K562 (cell line): ENCODE measurements around the gene STT3A. TPM values are rescaled to one million over a fixed set of nuclear protein-coding genes. Genes with fewer than 3 reads are reported as not detected.
A peak's percentile ranks its signal among the peaks of the same experiment; 100 is the strongest.

Source experiments
- ATAC-seq: fragments of 200-7000 bp; cut with Tn5 transposase; 3 replicates; pipeline ENCODE4 v1.9.1; 2020; ENCODE audit warnings: moderate library complexity
- BruUV-seq: library from RNA; stranded (reverse); fragments of 400-500 nt; replicated peaks from 2 replicates; lab custom pipeline; 2021; lab: Mats Ljungman, UMichigan
- CTCF ChIA-PET: fragments of 300-600 bp; formaldehyde crosslinking; extraction: SDS; loops from one replicate; lab custom pipeline; 2021; ENCODE audit warnings: low intra/inter-chr PET ratio; lab: Yijun Ruan, JAX
- POLR2A ChIA-PET: fragments of 300-600, 350-650 bp; sonication (Branson Sonifier 250); formaldehyde crosslinking; extraction: SDS; loops from one replicate; lab custom pipeline; 2021; ENCODE audit warnings: antibody characterized with exemption, inconsistent platforms; lab: Yijun Ruan, JAX
- DNase-seq, 4 experiments: peaks; one replicate each; pipeline versions ENCODE4 v3.0.0 to v3.0.0-alpha.2; 2011 to 2018; ENCODE audit warnings: low spot score in 3 of 4, mixed read lengths in 3 of 4; ENCODE audit errors: extremely low read depth in 1 of 4
- FAIRE-seq: peaks from 2 replicates; lab custom pipeline; 2011; peaks lifted over from hg19 to GRCh38; lab: Jason Lieb, UNC
- H2AFZ ChIP-seq: 2 replicates; pipeline ENCODE4 v1.6.0; 2011; ENCODE audit warnings: low read depth, low read length, control low read depth, inconsistent platforms
- H3K27ac ChIP-seq: fragments of 200-600 bp; 3 replicates; pipeline ENCODE4 v1.8.0; 2011; ENCODE audit warnings: low read depth, mild to moderate bottlenecking, control low read depth, inconsistent platforms, low read length, moderate library complexity, mixed read lengths; ENCODE audit errors: extremely low read depth
- H3K27me3 ChIP-seq, 2 experiments: fragments of 300-600 bp in 1 of 2; 2 replicates in 1 of 2; 3 replicates in 1 of 2; pipeline versions ENCODE4 v1.6.0 to v1.8.0; 2011; ENCODE audit warnings: inconsistent platforms in 2 of 2, low read length in 2 of 2, mild to moderate bottlenecking in 1 of 2, mixed read lengths in 1 of 2, moderate library complexity in 1 of 2; ENCODE audit not compliant: control insufficient read depth in 2 of 2, insufficient read depth in 2 of 2
- H3K36me3 ChIP-seq: fragments of 300-600 bp; 3 replicates; pipeline ENCODE4 v1.8.0; 2011; ENCODE audit warnings: mild to moderate bottlenecking, low read length, inconsistent platforms; ENCODE audit not compliant: control insufficient read depth, insufficient read depth
- H3K4me1 ChIP-seq, 2 experiments: fragments of 200-600 bp in 1 of 2; replicated peaks in 1 of 2; 2 replicates in 1 of 2; 3 replicates in 1 of 2; pipeline versions ENCODE4 v1.5.1 to v1.8.0; 2011; ENCODE audit warnings: inconsistent platforms in 2 of 2, low read length in 2 of 2, mild to moderate bottlenecking in 1 of 2, mixed read lengths in 1 of 2, moderate library complexity in 1 of 2; ENCODE audit not compliant: control insufficient read depth in 2 of 2, insufficient read depth in 2 of 2
- H3K4me2 ChIP-seq: 2 replicates; pipeline ENCODE4 v1.6.1; 2011; ENCODE audit warnings: low read length, control low read depth, inconsistent platforms, mixed read lengths; ENCODE audit not compliant: insufficient read depth
- H3K4me3 ChIP-seq: fragments of 200-600 bp; sonication (generic), shearing (Covaris generic); 2 replicates; pipeline ENCODE4 v1.5.1; 2016; ENCODE audit warnings: control low read depth, inconsistent platforms
- H3K79me2 ChIP-seq: fragments of 200-600 bp; 3 replicates; pipeline ENCODE4 v1.8.0; 2011; ENCODE audit warnings: low read length, inconsistent platforms; ENCODE audit not compliant: control insufficient read depth, insufficient read depth
- H3K9ac ChIP-seq, 2 experiments: 2 replicates each; pipeline versions ENCODE4 v1.6.0 to v1.6.1; 2011; ENCODE audit warnings: low read depth in 2 of 2, low read length in 2 of 2, control low read depth in 1 of 2, inconsistent platforms in 1 of 2, mild to moderate bottlenecking in 1 of 2, mixed read lengths in 1 of 2; ENCODE audit not compliant: insufficient read depth in 1 of 2
- H3K9me1 ChIP-seq: one replicate; pipeline ENCODE4 v1.6.0; 2011; ENCODE audit warnings: inconsistent platforms, mild to moderate bottlenecking, low read length, moderate library complexity; ENCODE audit not compliant: control insufficient read depth, insufficient read depth
- H3K9me3 ChIP-seq: replicated peaks from 2 replicates; pipeline ENCODE4 v1.5.1; 2011; ENCODE audit warnings: low read depth, low read length, inconsistent platforms; ENCODE audit not compliant: control insufficient read depth, insufficient read depth
- H4K20me1 ChIP-seq: replicated peaks from 2 replicates; pipeline ENCODE4 v1.6.1; 2011; ENCODE audit warnings: low read length, inconsistent platforms, mixed read lengths; ENCODE audit not compliant: control insufficient read depth, insufficient read depth
- COPS2 ChIP-seq: fragments of 450-650 bp; conservative IDR thresholded peaks from 2 replicates; pipeline ENCODE4 v1.6.1; 2016; ENCODE audit warnings: mild to moderate bottlenecking, moderate library complexity
- DACH1 ChIP-seq: fragments of 450-650 bp; IDR thresholded peaks from 2 replicates; pipeline ENCODE4 v1.6.1; 2018; ENCODE audit not compliant: partially characterized antibody
- ELK1 ChIP-seq: sonication (generic); formaldehyde crosslinking; IDR thresholded peaks from 2 replicates; pipeline ENCODE4 v1.8.1; 2022; ENCODE audit warnings: missing genetic modification reagents
- HCFC1 ChIP-seq: IDR thresholded peaks from 2 replicates; pipeline ENCODE4 v1.6.1; 2012; ENCODE audit warnings: low read depth, low read length, improper control_type of control experiment
- HNRNPK ChIP-seq: fragments of 200-400 bp; formaldehyde crosslinking; IDR thresholded peaks from one replicate; pipeline ENCODE4 v1.6.1; 2018; ENCODE audit warnings: mild to moderate bottlenecking, low read depth, low read length; ENCODE audit not compliant: poor library complexity, severe bottlenecking
- LARP7 ChIP-seq: fragments of 450-650 bp; IDR thresholded peaks from 2 replicates; pipeline ENCODE4 v1.6.1; 2016
- MTA1 ChIP-seq: fragments of 450-650 bp; IDR thresholded peaks from 2 replicates; pipeline ENCODE4 v1.6.1; 2017; ENCODE audit warnings: borderline replicate concordance
- PHTF2 ChIP-seq: fragments of 250-450 bp; sonication (Bioruptor Pico); IDR thresholded peaks from 2 replicates; pipeline ENCODE4 v1.5.0; 2021; ENCODE audit warnings: mild to moderate bottlenecking
- RB1 ChIP-seq: fragments of 450-650 bp; IDR thresholded peaks from 2 replicates; pipeline ENCODE4 v1.6.1; 2017; ENCODE audit warnings: low read depth, mild to moderate bottlenecking
- SP1 ChIP-seq: sonication (generic); formaldehyde crosslinking; IDR thresholded peaks from 2 replicates; pipeline ENCODE4 v1.8.1; 2022; ENCODE audit warnings: mild to moderate bottlenecking, missing genetic modification reagents
- ZNF511 ChIP-seq: sonication (generic); formaldehyde crosslinking; IDR thresholded peaks from 2 replicates; pipeline ENCODE4 v1.8.0; 2022; ENCODE audit warnings: mild to moderate bottlenecking, missing genetic modification reagents
- ZNF639 ChIP-seq, 2 experiments: fragments of 200-800 bp in 1 of 2; sonication (Bioruptor generic) in 1 of 2; sonication (generic) in 1 of 2; formaldehyde crosslinking in 1 of 2; IDR thresholded peaks in 1 of 2; conservative IDR thresholded peaks in 1 of 2; 2 replicates each; pipeline versions ENCODE4 v1.5.0 to v1.6.1; 2016 to 2020; ENCODE audit warnings: missing compliant biosample characterization in 1 of 2, missing genetic modification characterization in 1 of 2, missing genetic modification reagents in 1 of 2
- ZSCAN32 ChIP-seq: fragments of 450-650 bp; formaldehyde crosslinking; IDR thresholded peaks from 2 replicates; pipeline ENCODE4 v1.4.0; 2020; ENCODE audit warnings: mild to moderate bottlenecking, moderate library complexity
- WGBS: fragments of 100-300 bp; shearing (Covaris generic); methylation state at CpG from one replicate; pipeline ENCODE4 v1.1.6; 2016; ENCODE audit warnings: low coverage, mixed read lengths; ENCODE audit not compliant: insufficient coverage; ENCODE audit errors: missing lambda C conversion rate; 5-methylcytosine and 5-hydroxymethylcytosine counted together
- in situ Hi-C: fragments of 300-500 bp; cut with MboI; formaldehyde crosslinking; loops from 4 replicates; pipeline ENCODE4 v1.15.0; 2018; ENCODE audit warnings: inconsistent platforms, mixed read lengths
- intact Hi-C: fragments of 100-400 bp; cut with micrococcal nuclease; formaldehyde crosslinking; loops from 2 replicates; pipeline ENCODE4 v1.14.2; 2022
- polyA plus RNA-seq, 8 experiments: library from polyadenylated mRNA; depleted of rRNA in 4 of 8; stranded (reverse) in 5 of 8; unstranded in 3 of 8; fragments of >200 nt; fragmentation: Nextera tagmentation in 2 of 8; fragmentation: Illumina TruSeq in 1 of 8; extraction: Ambion mirVana in 2 of 8; extraction: Trizol in 1 of 8; gene quantifications; 2 replicates each; pipeline versions ENCODE4 v1.2.1 to v1.2.3, GENCODE V29; 2011 to 2014; ENCODE audit warnings: inconsistent platforms in 1 of 8, missing spikeins in 1 of 8
- total RNA-seq, 7 experiments: library from RNA; depleted of rRNA in 6 of 7; stranded (reverse); fragments of >200 nt in 6 of 7; fragmentation: Illumina TruSeq in 2 of 7; extraction: Trizol in 2 of 7; gene quantifications; 2 replicates each; pipeline versions ENCODE4 v1.2.1 to v1.2.3, GENCODE V29; 2011 to 2021; ENCODE audit warnings: low replicate concordance in 1 of 7
- TF ChIP-seq, protein P1 (sequence below): fragments of 250-450 bp; sonication (Bioruptor Pico); IDR thresholded peaks from 2 replicates; pipeline ENCODE4 v1.5.0; 2020; ENCODE audit warnings: mild to moderate bottlenecking

STT3A gene
- total and polyA plus RNA-seq, 9 of the 15 experiments (the other 6 are each of a cell fraction or from before 2014, with no cell fraction given) = 70.7 to 330 (median 192) TPM

DNA sequence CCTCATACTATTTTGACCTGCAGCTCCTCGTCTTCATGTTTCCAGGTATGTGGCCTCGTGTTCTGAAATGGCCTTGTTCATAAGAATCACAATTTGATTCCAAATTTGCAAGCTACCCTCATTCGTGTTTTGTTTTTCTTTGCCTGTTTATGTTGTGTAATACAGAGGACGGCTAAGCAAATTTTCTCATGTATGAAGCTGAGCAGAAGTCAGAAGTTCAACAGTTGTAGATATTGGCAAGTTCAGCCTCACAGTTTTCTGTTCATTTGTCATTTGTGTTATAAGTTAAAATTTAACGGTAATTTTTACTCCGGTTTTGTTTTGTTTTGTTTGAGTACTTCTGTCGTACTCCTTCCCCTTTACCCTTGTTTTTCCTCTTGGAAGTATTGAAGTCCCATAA is 16.9 kb downstream of the STT3A start:
- in situ Hi-C loops = no loop called here
- H3K4me1 ChIP-seq = no peaks in the 10 kb centered on the region
- H3K79me2 ChIP-seq = no peaks in the 10 kb centered on the region
- TSS peak; percentile 10 for BruUV-seq
- intact Hi-C loops = no loop called here
- no peak overlapping the region for H3K4me3 ChIP-seq
- H3K36me3 ChIP-seq = peaks cover 96% of the 10 kb centered on the region
- no peak overlapping the region for H3K4me2 ChIP-seq
- POLR2A ChIA-PET = interaction anchor here (0.9 kb wide), 1 partner anchor 10 kb away, joined by 3 read pairs; no protein-coding TSS in a partner anchor
- WGBS = 88% methylated on average over 7 of the region's 7 CpGs
- no peak overlapping the region for H3K27ac ChIP-seq
- H3K9me1 ChIP-seq = no peaks in the 10 kb centered on the region
- H4K20me1 ChIP-seq = no peaks in the 10 kb centered on the region
- H2AFZ ChIP-seq = no peak overlapping the region
- no peak for DNase-seq
- H3K27me3 ChIP-seq = no peaks in the 10 kb centered on the region
- no peak for TF ChIP-seq LARP7
- TF ChIP-seq COPS2 = no peak
- no peak for TF ChIP-seq MTA1
- TF ChIP-seq RB1 = no peak
- no peak for TF ChIP-seq DACH1
- no peak for TF ChIP-seq SP1 (CRISPR knock-in tag)
- TF ChIP-seq, protein P1, sequence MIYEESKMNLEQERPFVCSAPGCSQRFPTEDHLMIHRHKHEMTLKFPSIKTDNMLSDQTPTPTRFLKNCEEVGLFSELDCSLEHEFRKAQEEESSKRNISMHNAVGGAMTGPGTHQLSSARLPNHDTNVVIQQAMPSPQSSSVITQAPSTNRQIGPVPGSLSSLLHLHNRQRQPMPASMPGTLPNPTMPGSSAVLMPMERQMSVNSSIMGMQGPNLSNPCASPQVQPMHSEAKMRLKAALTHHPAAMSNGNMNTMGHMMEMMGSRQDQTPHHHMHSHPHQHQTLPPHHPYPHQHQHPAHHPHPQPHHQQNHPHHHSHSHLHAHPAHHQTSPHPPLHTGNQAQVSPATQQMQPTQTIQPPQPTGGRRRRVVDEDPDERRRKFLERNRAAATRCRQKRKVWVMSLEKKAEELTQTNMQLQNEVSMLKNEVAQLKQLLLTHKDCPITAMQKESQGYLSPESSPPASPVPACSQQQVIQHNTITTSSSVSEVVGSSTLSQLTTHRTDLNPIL (CRISPR knock-in tag) = no peak
- no peak for TF ChIP-seq HCFC1
- no peak for TF ChIP-seq PHTF2 (CRISPR knock-in tag)
- TF ChIP-seq ZNF511 (CRISPR knock-in tag) = no peak
- no peak for TF ChIP-seq ZSCAN32
- no peak for TF ChIP-seq ELK1 (CRISPR knock-in tag)
- no peak for TF ChIP-seq HNRNPK
- TF ChIP-seq ZNF639 (CRISPR knock-in tag; conservative IDR thresholded peaks at IDR 0.05 in 1 of 2, IDR thresholded peaks at IDR 0.05 in 1 of 2) = no peak
- no peak for FAIRE-seq
- no peak for ATAC-seq
- no peak overlapping the region for H3K9ac ChIP-seq
- H3K9me3 ChIP-seq = no peaks in the 10 kb centered on the region
- CTCF ChIA-PET = no interaction called here
